Muscle layer of colon (tissue), 2 donors: Measurements from ENCODE around the gene CECR2.
A peak's percentile ranks its signal among the peaks of the same experiment; 100 is the strongest.
"Not testable (repeated sequence)": the region's sequence is repeated elsewhere in the genome, so short reads cannot be mapped to it uniquely, and the experiment has no call there.

Experiments
- H3K27ac ChIP-seq: one replicate; pipeline ENCODE4 v1.7.0; 2013; ENCODE audit warnings: low read depth, mild to moderate bottlenecking, low read length, moderate library complexity
- H3K27me3 ChIP-seq, 2 donors: one replicate each; pipeline ENCODE4 v1.7.0; 2013; ENCODE audit warnings: low read length in 2 of 2, mild to moderate bottlenecking in 2 of 2; ENCODE audit not compliant: insufficient read depth in 2 of 2, control insufficient read depth in 1 of 2
- H3K36me3 ChIP-seq: one replicate; pipeline ENCODE4 v1.7.0; 2013; ENCODE audit warnings: mild to moderate bottlenecking, low read length; ENCODE audit not compliant: insufficient read depth
- H3K4me1 ChIP-seq: one replicate; pipeline ENCODE4 v1.7.0; 2013; ENCODE audit warnings: mild to moderate bottlenecking, low read length; ENCODE audit not compliant: insufficient read depth
- H3K4me3 ChIP-seq, 2 donors: one replicate each; pipeline ENCODE4 v1.7.0; 2013; ENCODE audit warnings: low read length in 2 of 2, low read depth in 1 of 2, mild to moderate bottlenecking in 1 of 2, moderate library complexity in 1 of 2
- H3K9ac ChIP-seq: one replicate; pipeline ENCODE4 v1.7.0; 2013; ENCODE audit warnings: low read length
- H3K9me3 ChIP-seq: one replicate; pipeline ENCODE4 v1.7.0; 2013; ENCODE audit warnings: mild to moderate bottlenecking, low read length
- donor health status: abdominal sarcoma.
- donor health status: Adenocarcinoma of cecum.

Gene CECR2

DNA sequence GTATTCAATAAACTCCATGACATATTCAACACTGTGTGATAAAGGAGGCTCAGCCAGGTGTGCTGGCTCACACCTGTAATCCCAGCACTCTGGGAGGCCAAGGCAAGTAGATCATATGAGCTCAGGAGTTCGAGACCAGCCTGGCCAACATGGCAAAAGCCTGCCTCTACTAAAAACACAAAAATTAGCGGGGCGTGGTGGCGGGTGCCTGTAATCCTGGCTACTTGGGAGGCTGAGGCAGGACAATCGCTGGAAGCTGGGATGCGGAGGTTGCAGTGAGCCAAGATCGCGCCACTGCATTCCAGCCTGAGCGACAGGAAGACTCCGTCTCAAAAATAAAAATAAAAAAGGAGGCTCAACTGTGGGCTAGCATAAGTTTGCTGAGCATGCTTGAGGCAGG, 189.9 kb downstream of the CECR2 start:
- H3K36me3 ChIP-seq = no peaks in the 10 kb centered on the region
- H3K27me3 ChIP-seq = no peaks in the 10 kb centered on the region
- peaks cover 7% of the 10 kb centered on the region for H3K4me1 ChIP-seq
- H3K27ac ChIP-seq = no peak overlapping the region
- H3K9me3 ChIP-seq = no peaks in the 10 kb centered on the region
- no peak overlapping the region for H3K4me3 ChIP-seq
- no peak overlapping the region for H3K9ac ChIP-seq

DNA sequence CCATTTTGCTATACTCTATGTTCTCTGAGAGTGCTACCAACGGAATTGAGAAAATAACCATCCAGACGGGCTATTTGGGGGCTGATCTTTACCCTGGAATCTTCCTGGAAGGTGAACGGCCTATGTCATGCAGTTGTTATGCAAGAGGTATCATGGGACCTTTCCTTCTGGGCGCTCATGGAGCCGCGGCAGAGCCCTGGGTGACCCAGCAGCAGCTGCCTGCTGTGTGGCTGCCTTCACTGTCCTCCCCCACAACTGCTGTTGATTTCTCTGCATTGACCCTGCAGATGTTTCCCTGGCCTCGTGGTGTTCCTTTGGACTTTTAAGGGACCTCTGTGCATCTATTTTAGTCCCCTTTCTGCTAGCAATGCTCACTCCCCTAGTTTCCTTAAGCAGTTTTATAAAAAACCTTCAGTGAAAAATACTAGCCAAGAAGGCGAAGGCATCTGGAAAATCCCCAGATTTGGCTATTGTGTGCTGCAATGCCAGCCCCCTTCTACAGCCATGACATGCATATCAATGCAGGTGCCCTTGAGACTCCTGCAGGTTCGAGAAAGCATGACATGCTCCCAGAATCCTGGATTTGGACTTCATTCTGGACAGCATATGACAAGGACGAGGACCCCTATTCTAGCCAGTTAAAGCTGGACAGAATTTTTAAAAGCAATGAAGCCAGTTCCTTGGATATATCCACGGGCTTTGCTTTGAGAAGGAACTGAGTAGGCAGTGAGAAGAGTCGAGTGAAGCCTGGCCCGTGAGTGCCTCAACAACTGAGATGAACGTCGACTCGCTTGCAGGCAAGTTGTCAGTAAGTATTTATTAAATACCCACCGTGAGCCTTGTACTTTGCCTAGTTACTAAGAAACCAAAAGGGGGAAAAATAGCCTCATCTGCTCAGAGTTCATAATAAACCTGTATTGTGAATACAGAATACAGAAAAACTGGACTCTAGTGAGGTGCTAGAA, 193.9 kb downstream of the CECR2 start, which contains the start of gene SLC25A18:
SLC25A18 (plus strand) TSS at position 593 of the 965 bp plus-strand sequence. CDS start 16,447 bp downstream, outside the sequence.
- Histone ChIP-seq H3K9me3 (no peaks in the 10 kb centered on the region), H3K4me3 (peak within 1 kb of the TSS in 1 of 2 donors; percentile 47), H3K9ac (no peak within 1 kb of the TSS), H3K27ac (peak within 1 kb of the TSS; percentile 53), H3K36me3 (no peaks in the 10 kb centered on the region), H3K4me1 (peaks cover 8% of the 10 kb centered on the region), H3K27me3 (no peaks in the 10 kb centered on the region)

DNA sequence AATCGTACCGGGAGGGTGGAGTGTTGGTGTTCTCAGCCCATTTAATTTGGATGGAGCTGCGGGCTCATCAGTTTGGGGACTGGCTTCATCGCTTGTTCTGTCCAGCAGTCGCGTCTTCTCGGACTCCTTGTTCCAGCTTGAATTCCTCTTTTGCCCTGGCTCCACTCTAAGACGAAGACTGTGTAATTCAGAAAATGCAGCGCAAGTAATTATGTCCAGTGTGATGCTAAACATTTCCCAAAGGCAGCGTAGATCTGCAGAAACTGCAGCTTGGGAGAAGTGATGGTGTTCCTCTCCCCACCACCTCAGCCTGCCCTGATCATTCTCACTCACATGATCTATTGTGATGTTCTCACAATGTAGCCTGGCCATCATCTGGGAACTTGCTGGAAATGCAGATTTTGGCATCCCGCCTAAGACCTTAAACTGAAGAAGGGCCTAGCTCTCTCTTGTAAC, 194.7 kb downstream of the CECR2 start:
- Histone ChIP-seq H3K4me1 (peaks cover 8% of the 10 kb centered on the region), H3K9me3 (no peaks in the 10 kb centered on the region), H3K9ac (no peak overlapping the region), H3K36me3 (no peaks in the 10 kb centered on the region), H3K4me3 (peak overlapping the region in 1 of 2 donors; percentile 47), H3K27ac (peak overlapping the region; percentile 53), H3K27me3 (no peaks in the 10 kb centered on the region)

DNA sequence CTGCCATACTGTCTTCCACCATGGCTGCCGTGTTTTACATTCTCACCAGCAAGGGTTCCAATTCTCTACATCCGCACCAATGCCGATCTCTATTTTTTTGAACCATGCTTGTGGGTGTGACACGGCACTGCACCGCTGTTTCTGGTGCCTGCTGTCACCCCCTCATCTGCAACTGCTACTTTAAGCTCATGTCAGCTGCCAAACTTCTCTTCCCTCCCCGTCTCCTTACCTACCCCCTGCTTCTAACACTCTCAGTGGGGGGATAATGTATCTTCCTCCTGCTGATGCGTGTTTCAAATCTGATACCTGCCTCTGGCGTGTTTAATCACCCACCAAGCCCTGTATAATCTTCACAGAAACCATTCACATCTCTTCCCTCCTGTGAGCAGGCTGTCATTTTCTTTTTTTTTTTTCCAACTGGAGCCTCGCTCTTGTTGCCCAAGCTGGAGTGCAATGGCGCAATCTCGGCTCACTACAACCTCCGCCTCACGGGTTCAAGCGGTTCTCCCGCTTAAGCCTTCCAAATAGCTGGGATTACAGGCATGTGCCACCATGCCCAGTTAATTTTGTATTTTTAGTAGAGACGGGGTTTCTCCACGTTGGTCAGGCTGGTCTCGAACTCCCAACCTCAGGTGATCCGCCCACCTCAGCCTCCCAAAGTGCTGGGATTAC, 196.9 kb downstream of the CECR2 start:
- peaks cover 21% of the 10 kb centered on the region for H3K4me1 ChIP-seq
- not testable (repeated sequence) for H3K9me3 ChIP-seq, H3K36me3 ChIP-seq, H3K27me3 ChIP-seq, H3K9ac ChIP-seq, H3K27ac ChIP-seq, H3K4me3 ChIP-seq

DNA sequence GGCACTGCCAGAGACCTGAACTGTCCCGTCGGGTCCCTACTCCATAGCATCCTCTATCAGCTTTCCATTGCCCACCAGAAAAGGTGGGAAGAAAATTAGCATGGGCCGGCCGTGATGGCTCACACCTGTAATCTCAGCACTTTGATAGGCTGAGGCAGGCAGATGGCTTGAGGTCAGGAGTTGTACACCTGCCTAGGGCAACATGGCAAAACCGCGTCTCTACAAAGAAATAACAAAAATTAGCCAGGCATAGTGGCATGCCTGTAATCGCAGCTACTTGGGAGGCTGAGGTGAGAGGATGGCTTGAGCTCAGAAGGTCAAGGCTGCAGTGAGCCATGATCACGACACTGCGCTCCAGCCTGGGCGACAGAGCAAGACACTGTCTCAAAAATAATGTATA, 197.5 kb downstream of the CECR2 start:
- Histone ChIP-seq H3K27ac (no peak overlapping the region), H3K4me1 (peaks cover 27% of the 10 kb centered on the region), H3K9ac (no peak overlapping the region)

DNA sequence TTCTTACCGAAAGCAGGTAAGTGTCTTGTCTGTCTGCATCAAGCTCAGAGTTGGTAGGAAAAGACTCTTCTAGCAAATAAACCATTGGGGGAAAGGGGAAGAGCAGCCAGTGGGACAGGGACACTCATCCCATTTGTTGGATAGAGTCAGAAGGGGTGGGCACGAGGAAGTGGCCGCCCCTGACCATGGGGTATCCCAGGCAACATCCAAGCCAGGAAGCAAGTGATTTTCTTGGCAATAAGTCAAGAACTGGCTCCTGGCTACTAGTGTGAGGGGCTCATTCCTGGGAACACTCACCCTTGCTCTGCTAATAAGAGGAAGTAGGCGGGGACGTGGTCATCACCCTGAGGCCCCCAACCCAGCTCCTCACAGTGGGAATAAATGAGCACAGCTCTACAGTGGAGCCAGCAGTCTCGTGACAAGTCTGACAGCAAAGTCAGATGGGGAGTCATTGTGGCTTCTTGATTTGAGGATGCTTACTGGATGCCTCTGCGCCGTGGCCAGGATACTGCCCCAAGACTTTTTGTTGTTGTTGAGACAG, 200.8 kb downstream of the CECR2 start:
- Histone ChIP-seq H3K36me3 (no peaks in the 10 kb centered on the region), H3K27ac (peak overlapping the region; percentile 50), H3K4me1 (peaks cover 20% of the 10 kb centered on the region), H3K4me3 (no peak overlapping the region), H3K9ac (no peak overlapping the region), H3K9me3 (no peaks in the 10 kb centered on the region), H3K27me3 (no peaks in the 10 kb centered on the region)

More for the DNA sequence above, 197.5 kb downstream of the CECR2 start:
- Histone ChIP-seq H3K9me3 (no peaks in the 10 kb centered on the region), H3K4me3 (no peak overlapping the region), H3K36me3 (no peaks in the 10 kb centered on the region), H3K27me3 (no peaks in the 10 kb centered on the region)

DNA sequence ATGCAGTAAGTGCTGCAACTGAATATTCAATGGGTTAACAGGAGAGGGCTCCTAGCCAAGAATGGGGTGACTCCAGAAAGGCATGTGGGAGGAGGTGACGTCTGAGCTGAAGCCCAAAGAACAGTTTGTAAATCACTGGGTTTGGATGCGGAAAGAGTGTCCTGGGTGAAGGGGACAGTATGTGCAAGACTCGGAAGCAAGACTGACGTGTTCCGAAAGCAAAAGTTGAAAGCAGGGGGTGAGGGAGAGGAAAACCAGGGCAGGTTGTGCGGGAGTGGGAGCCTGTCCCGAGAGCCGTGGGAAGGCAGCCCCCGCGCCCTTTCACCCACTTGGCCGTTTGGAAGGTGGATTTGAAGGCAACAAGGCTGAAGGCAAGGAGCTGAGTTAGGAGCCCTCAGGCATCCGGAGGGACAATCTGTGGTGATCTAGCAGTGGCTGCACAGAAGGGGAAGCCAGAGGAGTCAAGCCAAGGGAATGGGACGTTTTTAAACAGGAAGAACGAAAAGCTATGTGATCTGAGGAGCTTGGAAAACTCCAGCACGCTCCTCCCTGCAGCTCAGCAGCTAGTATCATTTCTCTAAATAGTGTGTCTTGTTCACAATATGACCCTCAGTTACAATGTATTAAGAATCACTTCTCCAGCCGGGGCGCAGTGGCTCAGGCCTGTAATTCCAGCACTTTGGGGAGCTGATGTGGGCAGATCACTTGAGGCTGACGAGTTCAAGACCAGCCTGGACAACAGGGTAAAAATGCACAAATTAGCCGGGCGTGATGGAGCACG, 201.8 kb downstream of the CECR2 start:
- H3K4me3 ChIP-seq = peak overlapping the region in 1 of 2 donors; percentile 48
- peak overlapping the region; percentile 66 for H3K27ac ChIP-seq
- no peaks in the 10 kb centered on the region for H3K27me3 ChIP-seq
- no peaks in the 10 kb centered on the region for H3K9me3 ChIP-seq
- H3K36me3 ChIP-seq = no peaks in the 10 kb centered on the region
- H3K4me1 ChIP-seq = peaks cover 20% of the 10 kb centered on the region
- H3K9ac ChIP-seq = peak overlapping the region; percentile 5

DNA sequence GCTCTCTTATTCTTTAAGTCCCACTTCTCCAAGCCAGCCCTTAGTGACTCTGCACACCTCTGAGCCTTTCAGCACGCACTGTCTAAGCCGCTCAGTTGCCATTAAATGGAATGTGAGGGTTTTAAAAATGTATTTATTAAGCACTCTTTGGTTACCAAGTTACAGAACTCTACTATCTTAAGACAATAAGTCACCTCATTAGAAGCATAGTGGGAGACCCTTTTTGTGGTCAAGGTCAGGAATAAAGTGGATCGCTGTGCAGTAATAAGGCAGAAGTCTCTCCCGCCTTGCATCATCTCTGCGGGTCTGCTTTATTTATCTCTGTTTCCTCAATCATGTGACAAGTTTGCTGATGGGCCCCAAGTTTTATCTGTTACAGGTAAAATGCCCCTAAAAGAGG, 205.9 kb downstream of the CECR2 start:
- H3K9ac ChIP-seq = no peak overlapping the region
- no peaks in the 10 kb centered on the region for H3K9me3 ChIP-seq
- peaks cover 11% of the 10 kb centered on the region for H3K4me1 ChIP-seq
- no peak overlapping the region for H3K4me3 ChIP-seq
- no peaks in the 10 kb centered on the region for H3K27me3 ChIP-seq
- no peaks in the 10 kb centered on the region for H3K36me3 ChIP-seq
- no peak overlapping the region for H3K27ac ChIP-seq

DNA sequence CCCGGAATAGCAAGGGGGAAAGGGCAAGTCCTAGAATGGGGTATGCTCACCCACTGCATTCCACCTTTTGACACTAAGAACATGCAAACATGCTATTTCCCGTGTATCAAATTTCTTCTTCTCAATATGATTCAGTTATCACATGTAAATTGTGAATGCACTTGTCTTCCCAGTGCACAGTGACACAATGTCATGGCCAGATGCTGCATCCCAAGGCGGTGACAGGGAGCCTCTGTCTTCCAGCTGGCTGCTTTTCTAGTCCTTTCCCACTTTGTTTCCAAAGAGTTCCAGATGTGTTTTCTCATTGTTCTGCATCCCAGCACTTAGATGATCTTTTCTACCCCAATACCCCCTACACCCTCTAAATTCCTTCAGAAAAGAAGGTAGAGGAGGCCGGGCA, 206.4 kb downstream of the CECR2 start:
- Histone ChIP-seq H3K36me3 (no peaks in the 10 kb centered on the region), H3K9me3 (no peaks in the 10 kb centered on the region), H3K27ac (no peak overlapping the region)

DNA sequence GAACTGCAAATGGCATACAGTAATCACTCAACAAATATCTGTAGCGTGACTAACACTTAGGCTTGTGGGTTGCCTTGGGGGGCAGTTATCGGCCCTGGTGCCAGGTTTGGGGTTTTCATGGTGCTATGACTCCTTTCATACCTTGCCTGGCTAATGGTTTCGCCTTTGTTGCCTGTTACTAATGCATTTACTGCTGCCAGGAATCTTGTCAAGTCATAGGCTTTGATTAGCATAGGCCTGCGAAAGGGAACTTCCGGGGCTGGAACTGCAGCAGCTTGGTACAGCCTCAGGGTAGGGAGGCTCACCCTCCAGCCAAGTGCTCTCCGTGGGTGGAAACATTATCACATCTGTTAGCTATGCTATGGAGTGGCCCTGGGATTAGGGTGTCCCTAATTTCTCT, 207.2 kb downstream of the CECR2 start:
- Histone ChIP-seq H3K27me3 (no peaks in the 10 kb centered on the region), H3K4me1 (peaks cover 4% of the 10 kb centered on the region), H3K9me3 (no peaks in the 10 kb centered on the region), H3K9ac (no peak overlapping the region), H3K27ac (no peak overlapping the region), H3K4me3 (no peak overlapping the region), H3K36me3 (no peaks in the 10 kb centered on the region)

More for the DNA sequence above, 206.4 kb downstream of the CECR2 start:
- peaks cover 7% of the 10 kb centered on the region for H3K4me1 ChIP-seq
- H3K9ac ChIP-seq = no peak overlapping the region
- no peak overlapping the region for H3K4me3 ChIP-seq
- H3K27me3 ChIP-seq = no peaks in the 10 kb centered on the region
